GM12801 (cell line): ENCODE results near the gene CDC42SE1.

Experiments
- CTCF ChIP-seq: IDR thresholded peaks from one replicate; pipeline ENCODE4 v1.5.1; 2011; ENCODE audit warnings: control low read depth; ENCODE audit not compliant: insufficient read length; ENCODE audit errors: extremely low read depth

The CDC42SE1 gene

GRCh38 chr1:151011154-151011850 lies 48.1 kb downstream of the CDC42SE1 start:
- TF ChIP-seq CTCF, result no peak

- TF ChIP-seq CTCF, result no peak
Observed at GRCh38 chr1:151010346-151010726, 49.1 kb downstream of the CDC42SE1 start.

- TF ChIP-seq CTCF, result no peak
Observed at GRCh38 chr1:151009674-151010345, 49.6 kb downstream of the CDC42SE1 start.

GRCh38 chr1:151009206-151009587 lies 50.2 kb downstream of the CDC42SE1 start:
- no peak for TF ChIP-seq CTCF

- no peak for TF ChIP-seq CTCF
Observed at GRCh38 chr1:151008244-151009205, 50.9 kb downstream of the CDC42SE1 start, which contains the start of gene PRUNE1. PRUNE1 (plus strand) TSS chr1:151008449; CDS start chr1:151008633, 184 bp downstream.

GRCh38 chr1:151007853-151008243 lies 51.6 kb downstream of the CDC42SE1 start:
- no peak for TF ChIP-seq CTCF
